IMR-90 (cell line): ENCODE measurements around the gene COL4A3.

ENCODE experiments used
- BHLHE40 ChIP-seq: fragments of 150-350 bp; IDR thresholded peaks from 2 replicates; pipeline ENCODE4 v1.6.1; 2016; ENCODE audit warnings: mild to moderate bottlenecking, low read depth, low read length
- CEBPB ChIP-seq: IDR thresholded peaks from 2 replicates; pipeline ENCODE4 v1.6.1; 2012; ENCODE audit warnings: low read depth, low read length, improper control_type of control experiment
- CHD1 ChIP-seq: IDR thresholded peaks from 2 replicates; pipeline ENCODE4 v1.6.1; 2012; ENCODE audit warnings: low read depth, low read length, improper control_type of control experiment
- CTCF ChIP-seq: conservative IDR thresholded peaks from 2 replicates; pipeline ENCODE4 v1.5.1; 2012; ENCODE audit warnings: mild to moderate bottlenecking, low read depth, low read length, improper control_type of control experiment
- ELK1 ChIP-seq: fragments of 150-350 bp; IDR thresholded peaks from 2 replicates; pipeline ENCODE4 v1.6.1; 2016; ENCODE audit warnings: low read depth, mild to moderate bottlenecking, low read length, moderate library complexity, borderline replicate concordance
- FOS ChIP-seq: fragments of 150-350 bp; IDR thresholded peaks from 2 replicates; pipeline ENCODE4 v1.6.1; 2016; ENCODE audit warnings: low read depth, low read length
- MAFK ChIP-seq: IDR thresholded peaks from 2 replicates; pipeline ENCODE4 v1.6.1; 2012; ENCODE audit warnings: low read depth, low read length, improper control_type of control experiment
- MAZ ChIP-seq: IDR thresholded peaks from 2 replicates; pipeline ENCODE4 v1.6.1; 2012; ENCODE audit warnings: low read depth, mild to moderate bottlenecking, low read length, improper control_type of control experiment, moderate library complexity, borderline replicate concordance
- NFE2L2 ChIP-seq: fragments of 150-350 bp; IDR thresholded peaks from 2 replicates; pipeline ENCODE4 v1.6.1; 2016; ENCODE audit warnings: low read depth, mild to moderate bottlenecking, low read length
- POLR2A ChIP-seq: IDR thresholded peaks from 2 replicates; pipeline ENCODE4 v1.6.1; 2012; ENCODE audit warnings: mild to moderate bottlenecking, low read depth, low read length
- RAD21 ChIP-seq: IDR thresholded peaks from 2 replicates; pipeline ENCODE4 v1.6.1; 2012; ENCODE audit warnings: low read length, improper control_type of control experiment
- RCOR1 ChIP-seq: IDR thresholded peaks from 2 replicates; pipeline ENCODE4 v1.6.1; 2012; ENCODE audit warnings: mild to moderate bottlenecking, low read length, improper control_type of control experiment; ENCODE audit not compliant: insufficient replicate concordance
- RFX5 ChIP-seq: IDR thresholded peaks from 2 replicates; pipeline ENCODE4 v1.8.0; 2012; ENCODE audit warnings: low read depth, mild to moderate bottlenecking, low read length, moderate library complexity
- SMC3 ChIP-seq: fragments of 150-350 bp; IDR thresholded peaks from 2 replicates; pipeline ENCODE4 v1.6.1; 2016; ENCODE audit warnings: low read depth, mild to moderate bottlenecking, antibody characterized with exemption, low read length, moderate library complexity

DNA sequence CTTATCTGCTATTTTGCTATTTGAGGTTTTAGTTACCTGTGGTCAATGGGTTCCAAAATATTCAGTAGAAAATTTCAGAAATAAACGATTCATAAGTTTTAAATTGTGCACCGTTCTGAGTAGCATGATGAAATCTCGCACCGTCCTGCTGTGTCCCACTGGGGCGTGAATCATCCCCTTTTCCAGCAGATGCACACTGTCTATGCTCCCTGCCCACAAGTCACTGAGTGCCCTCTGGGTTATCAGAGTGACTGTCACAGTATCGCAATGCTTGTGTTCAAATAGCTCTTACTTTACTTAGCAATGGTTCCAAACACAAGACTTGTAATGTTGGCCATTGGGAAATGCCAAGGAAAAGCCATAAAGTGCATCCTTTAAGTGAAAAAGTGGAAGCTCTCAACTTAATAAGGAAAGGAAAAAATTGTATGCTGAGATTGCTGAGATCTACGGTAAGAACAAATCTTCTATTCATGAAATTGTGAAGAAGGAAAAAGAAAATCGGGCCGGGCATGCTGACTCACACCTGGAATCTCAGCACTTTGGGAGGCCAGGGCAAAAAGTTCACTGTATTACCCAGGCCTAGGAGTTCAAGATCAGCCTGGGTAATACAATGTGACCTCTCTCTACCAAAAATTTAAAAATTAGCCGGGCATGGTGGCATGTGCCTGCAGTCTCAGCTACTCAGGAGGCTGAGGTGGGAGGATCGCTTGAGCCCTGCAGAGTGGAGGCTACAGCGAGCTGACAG, 13.3 kb downstream of the COL4A3 start:
- TF ChIP-seq CTCF: no peak
- TF ChIP-seq FOS: no peak
- no peak for TF ChIP-seq SMC3
- TF ChIP-seq MAFK: no peak
- no peak for TF ChIP-seq POLR2A
- TF ChIP-seq RAD21: no peak
- TF ChIP-seq RCOR1: no peak
- TF ChIP-seq CEBPB: no peak
- no peak for TF ChIP-seq ELK1
- TF ChIP-seq BHLHE40: no peak
- TF ChIP-seq NFE2L2: no peak
- no peak for TF ChIP-seq CHD1
- no peak for TF ChIP-seq RFX5
- TF ChIP-seq MAZ: no peak
